GM12878 (cell line): ENCODE data around the gene SELENOH. TPM values are rescaled to one million over a fixed set of nuclear protein-coding genes. Genes with fewer than 3 reads are reported as not detected.

Experiments used
- ATAC-seq: fragments of 200-7000 bp; cut with Tn5 transposase; 3 replicates; pipeline ENCODE4 v1.9.1; 2020; ENCODE audit warnings: mild to moderate bottlenecking, moderate library complexity
- BruUV-seq: library from RNA; stranded (reverse); fragments of 400-500 nt; replicated peaks from 2 replicates; lab custom pipeline; 2021; lab: Mats Ljungman, UMichigan
- CTCF ChIA-PET: fragments of 300-600 bp; sonication (Branson Sonifier 250); formaldehyde crosslinking; extraction: SDS; loops from one replicate; lab custom pipeline; 2021; ENCODE audit warnings: inconsistent platforms; lab: Yijun Ruan, JAX
- POLR2A ChIA-PET: fragments of 350-600 bp; formaldehyde crosslinking; extraction: SDS; loops from one replicate; lab custom pipeline; 2021; ENCODE audit warnings: inconsistent platforms; lab: Charles Lee
- RAD21 ChIA-PET: fragments of 300-600 bp; sonication (Branson Sonifier 250); formaldehyde crosslinking; loops from one replicate; lab custom pipeline; 2023; ENCODE audit warnings: antibody characterized with exemption; ENCODE audit not compliant: unreplicated experiment; lab: Charles Lee
- SMC1A ChIA-PET: fragments of 300-600 bp; sonication (Branson Sonifier 250); formaldehyde crosslinking; loops from one replicate; lab custom pipeline; 2023; ENCODE audit not compliant: unreplicated experiment, uncharacterized antibody; lab: Charles Lee
- DNase-seq: peaks from one replicate; pipeline ENCODE4 v3.0.0-alpha.2; 2011; ENCODE audit warnings: low read depth, low spot score
- FAIRE-seq: peaks from 3 replicates; lab custom pipeline; 2011; peaks lifted over from hg19 to GRCh38; lab: Jason Lieb, UNC
- H2AFZ ChIP-seq: 2 replicates; pipeline ENCODE4 v1.6.0; 2011; ENCODE audit warnings: low read depth, low read length, control low read depth; ENCODE audit not compliant: control insufficient read depth
- H3K27ac ChIP-seq: 2 replicates; pipeline ENCODE4 v1.5.1; 2011; ENCODE audit warnings: control low read depth; ENCODE audit not compliant: control insufficient read depth, insufficient read depth
- H3K27me3 ChIP-seq, 2 experiments: replicated peaks in 1 of 2; 2 replicates each; pipeline versions ENCODE4 v1.6.0 to v1.6.1; 2011; ENCODE audit warnings: low read length in 1 of 2; ENCODE audit not compliant: control insufficient read depth in 2 of 2, insufficient read depth in 2 of 2
- H3K36me3 ChIP-seq, 2 experiments: 2 replicates each; pipeline ENCODE4 v1.5.1; 2011; ENCODE audit warnings: low read length in 1 of 2; ENCODE audit not compliant: control insufficient read depth in 2 of 2, insufficient read depth in 2 of 2
- H3K4me1 ChIP-seq: 2 replicates; pipeline ENCODE4 v1.6.1; 2011; ENCODE audit warnings: mild to moderate bottlenecking, low read length, moderate library complexity, mixed read lengths; ENCODE audit not compliant: control insufficient read depth, insufficient read depth
- H3K4me2 ChIP-seq: 2 replicates; pipeline ENCODE4 v1.6.0; 2011; ENCODE audit warnings: control low read depth; ENCODE audit not compliant: control insufficient read depth, insufficient read depth
- H3K4me3 ChIP-seq: fragments of 200-600 bp; sonication (generic); 2 replicates; pipeline ENCODE4 v1.5.1; 2016
- H3K79me2 ChIP-seq: 2 replicates; pipeline ENCODE4 v1.6.0; 2011; ENCODE audit warnings: low read length; ENCODE audit not compliant: control insufficient read depth, insufficient read depth
- H3K9ac ChIP-seq: 2 replicates; pipeline ENCODE4 v1.8.0; 2011; ENCODE audit warnings: low read length, control low read depth, mixed read lengths; ENCODE audit not compliant: control insufficient read depth, insufficient read depth
- H3K9me3 ChIP-seq: replicated peaks from 3 replicates; pipeline ENCODE4 v1.5.1; 2011; ENCODE audit warnings: mild to moderate bottlenecking, low read length; ENCODE audit not compliant: control insufficient read depth, insufficient read depth
- H4K20me1 ChIP-seq: 2 replicates; pipeline ENCODE4 v1.6.0; 2011; ENCODE audit not compliant: control insufficient read depth, insufficient read depth
- IKZF2 ChIP-seq, 2 experiments: fragments of 450-650 bp; IDR thresholded peaks; 2 replicates each; pipeline ENCODE4 v1.6.1; 2017; ENCODE audit warnings: mild to moderate bottlenecking in 2 of 2, moderate library complexity in 2 of 2
- SPI1 ChIP-seq: IDR thresholded peaks from 2 replicates; pipeline ENCODE4 v1.6.1; 2011; ENCODE audit warnings: low read depth, mild to moderate bottlenecking, low read length, moderate library complexity, borderline replicate concordance; ENCODE audit not compliant: insufficient read depth
- WGBS: methylation state at CpG from one replicate; pipeline ENCODE4 v1.1.6; 2016; ENCODE audit warnings: low lambda C conversion rate; ENCODE audit not compliant: insufficient replicate concordance, insufficient coverage; ENCODE audit errors: missing lambda C conversion rate; 5-methylcytosine and 5-hydroxymethylcytosine counted together
- in situ Hi-C: fragments of 300-500 bp; cut with MboI; formaldehyde crosslinking; loops from 9 replicates; pipeline ENCODE4 v1.14.3; 2018; ENCODE audit warnings: mixed read lengths
- intact Hi-C: fragments of 100-400 bp; cut with micrococcal nuclease; formaldehyde crosslinking; loops from one replicate; pipeline ENCODE4 v1.14.2; 2022; ENCODE audit not compliant: unreplicated experiment
- polyA plus RNA-seq, 11 experiments: library from polyadenylated mRNA; depleted of rRNA in 4 of 11; unstranded in 6 of 11; stranded (reverse) in 5 of 11; fragments of >200 nt; fragmentation: Nextera tagmentation in 4 of 11; fragmentation: Illumina TruSeq in 1 of 11; extraction: Ambion mirVana in 4 of 11; extraction: Trizol in 1 of 11; gene quantifications; 1 replicate in 1 of 11; 2 replicates in 10 of 11; pipeline versions ENCODE4 v1.2.1 to v1.2.3, GENCODE V29; 2011 to 2016; ENCODE audit warnings: inconsistent platforms in 2 of 11, missing spikeins in 2 of 11, low read depth in 1 of 11
- total RNA-seq, 4 experiments: library from RNA; depleted of rRNA in 3 of 4; stranded (reverse); fragments of >200 nt in 3 of 4; fragmentation: Illumina TruSeq in 1 of 4; extraction: Trizol in 1 of 4; gene quantifications; 2 replicates each; pipeline versions ENCODE4 v1.2.1 to v1.2.3, GENCODE V29; 2013 to 2021
- TF ChIP-seq, protein P1 (sequence below): fragments of 450-650 bp; IDR thresholded peaks from 2 replicates; pipeline ENCODE4 v1.6.1; 2016; ENCODE audit warnings: mild to moderate bottlenecking, moderate library complexity, borderline replicate concordance

The SELENOH gene
- total and polyA plus RNA-seq, 10 of the 15 experiments (the other 5 are each of a cell fraction or from before 2014, with no cell fraction given), result 20.3 to 458 (median 200) TPM

DNA sequence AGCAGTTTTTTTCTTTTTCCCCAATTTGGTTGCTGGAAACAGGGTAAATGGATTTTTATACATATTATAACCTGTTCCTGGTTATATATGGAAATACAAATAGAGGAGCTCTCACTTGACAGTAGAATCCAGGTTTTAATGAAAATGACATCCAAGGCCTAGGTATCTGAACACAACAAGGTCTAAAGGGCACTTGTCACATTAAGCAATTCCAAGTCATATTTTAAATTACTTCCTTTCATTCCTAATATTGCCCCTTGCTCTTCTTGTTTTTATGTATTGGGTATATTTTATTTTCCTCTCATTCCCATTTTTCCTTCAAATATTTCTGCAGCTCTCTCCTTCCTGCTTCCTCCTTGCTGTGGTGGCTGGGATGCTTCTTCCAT is 47.4 kb downstream of the SELENOH start (continued):
- TF ChIP-seq, protein P1, sequence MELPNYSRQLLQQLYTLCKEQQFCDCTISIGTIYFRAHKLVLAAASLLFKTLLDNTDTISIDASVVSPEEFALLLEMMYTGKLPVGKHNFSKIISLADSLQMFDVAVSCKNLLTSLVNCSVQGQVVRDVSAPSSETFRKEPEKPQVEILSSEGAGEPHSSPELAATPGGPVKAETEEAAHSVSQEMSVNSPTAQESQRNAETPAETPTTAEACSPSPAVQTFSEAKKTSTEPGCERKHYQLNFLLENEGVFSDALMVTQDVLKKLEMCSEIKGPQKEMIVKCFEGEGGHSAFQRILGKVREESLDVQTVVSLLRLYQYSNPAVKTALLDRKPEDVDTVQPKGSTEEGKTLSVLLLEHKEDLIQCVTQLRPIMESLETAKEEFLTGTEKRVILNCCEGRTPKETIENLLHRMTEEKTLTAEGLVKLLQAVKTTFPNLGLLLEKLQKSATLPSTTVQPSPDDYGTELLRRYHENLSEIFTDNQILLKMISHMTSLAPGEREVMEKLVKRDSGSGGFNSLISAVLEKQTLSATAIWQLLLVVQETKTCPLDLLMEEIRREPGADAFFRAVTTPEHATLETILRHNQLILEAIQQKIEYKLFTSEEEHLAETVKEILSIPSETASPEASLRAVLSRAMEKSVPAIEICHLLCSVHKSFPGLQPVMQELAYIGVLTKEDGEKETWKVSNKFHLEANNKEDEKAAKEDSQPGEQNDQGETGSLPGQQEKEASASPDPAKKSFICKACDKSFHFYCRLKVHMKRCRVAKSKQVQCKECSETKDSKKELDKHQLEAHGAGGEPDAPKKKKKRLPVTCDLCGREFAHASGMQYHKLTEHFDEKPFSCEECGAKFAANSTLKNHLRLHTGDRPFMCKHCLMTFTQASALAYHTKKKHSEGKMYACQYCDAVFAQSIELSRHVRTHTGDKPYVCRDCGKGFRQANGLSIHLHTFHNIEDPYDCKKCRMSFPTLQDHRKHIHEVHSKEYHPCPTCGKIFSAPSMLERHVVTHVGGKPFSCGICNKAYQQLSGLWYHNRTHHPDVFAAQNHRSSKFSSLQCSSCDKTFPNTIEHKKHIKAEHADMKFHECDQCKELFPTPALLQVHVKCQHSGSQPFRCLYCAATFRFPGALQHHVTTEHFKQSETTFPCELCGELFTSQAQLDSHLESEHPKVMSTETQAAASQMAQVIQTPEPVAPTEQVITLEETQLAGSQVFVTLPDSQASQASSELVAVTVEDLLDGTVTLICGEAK, result no peak
- TF ChIP-seq, all 136 proteins: peak for 3

DNA sequence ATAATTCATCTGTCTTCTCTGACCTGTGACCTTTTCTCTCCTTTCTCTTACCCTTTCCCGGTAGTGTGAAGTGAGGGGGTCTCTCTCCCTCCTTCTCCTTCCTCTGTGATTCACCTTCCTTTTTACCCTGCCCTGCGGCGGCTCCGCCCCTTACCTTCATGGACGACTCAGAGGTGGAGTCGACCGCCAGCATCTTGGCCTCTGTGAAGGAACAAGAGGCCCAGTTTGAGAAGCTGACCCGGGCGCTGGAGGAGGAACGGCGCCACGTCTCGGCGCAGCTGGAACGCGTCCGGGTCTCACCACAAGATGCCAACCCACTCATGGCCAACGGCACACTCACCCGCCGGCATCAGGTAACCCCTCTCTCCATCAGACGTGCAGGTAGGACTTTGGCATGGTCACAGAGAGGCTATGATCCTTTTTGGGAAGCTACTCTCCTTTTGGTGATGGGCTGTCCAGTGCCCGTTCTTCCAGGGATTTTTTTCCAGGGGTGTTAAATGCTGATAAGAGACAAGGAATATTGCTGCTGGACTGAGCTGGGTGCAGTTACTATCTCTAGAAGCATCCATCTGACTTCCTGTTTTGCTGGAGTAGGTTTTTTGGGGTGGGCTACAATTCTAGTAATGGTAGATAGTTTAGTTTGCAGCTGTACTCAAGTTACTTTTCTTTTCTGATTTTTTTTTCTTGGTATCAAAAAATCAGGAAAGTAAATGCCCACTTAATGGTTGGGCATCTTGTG is 50.2 kb downstream of the SELENOH start:
- Histone ChIP-seq H3K27me3 (no peaks in the 10 kb centered on the region), H3K4me1 (peaks cover 42% of the 10 kb centered on the region), H3K4me2 (peak overlapping the region; percentile 58), H3K27ac (peak overlapping the region; percentile 52), H3K9me3 (no peaks in the 10 kb centered on the region), H4K20me1 (no peaks in the 10 kb centered on the region), H3K79me2 (peaks cover 70% of the 10 kb centered on the region), H3K9ac (no peak overlapping the region), H3K36me3 (peaks cover 4 to 8% of the 10 kb centered on the region in 2 experiments; a peak in 3 of 4 replicates), H3K4me3 (peak overlapping the region; percentile 34; the same call in 1 of the 2 replicates), H2AFZ (no peak overlapping the region)
- CTCF ChIA-PET, result interaction anchor here (1.2 to 2.1 kb wide), 4 partner anchors 10 to 40 kb away, joined by 4 to 9 read pairs (median 7); partner anchors contain the start of genes BTBD18 and CTNND1
- FAIRE-seq (no peak), ATAC-seq (no peak; the same call in 2 of the 3 replicates), DNase-seq (no peak)
- WGBS, result 93% methylated on average over 22 of the region's 22 CpGs
- TF ChIP-seq SPI1 (peak; percentile 63; the same call in 1 of the 2 replicates), IKZF2 (IDR thresholded peaks at IDR 0.05) (no peak)
- POLR2A ChIA-PET, result interaction anchor here (0.9 to 2.9 kb wide), 7 partner anchors 12 to 83 kb away, joined by 3 to 12 read pairs (median 5); partner anchors contain the start of gene SELENOH
- intact Hi-C loops, result loop anchor here (2.0 kb wide), 2 partner anchors 29 to 125 kb away; no protein-coding TSS in a partner anchor
- TSS peak; percentile 92 for BruUV-seq
- SMC1A ChIA-PET, result interaction anchor here (0.9 to 13.0 kb wide), 5 partner anchors 9 to 721 kb away, joined by 3 to 197 read pairs (median 5); partner anchors contain the start of gene CTNND1
- RAD21 ChIA-PET, result interaction anchor here (1.3 to 3.4 kb wide), 2 partner anchors 9 to 28 kb away, joined by 9 to 26 read pairs; partner anchors contain the start of gene CTNND1
- in situ Hi-C loops, result no loop called here
